Glomerular endothelial cell (primary cell): Measurements from ENCODE around the gene PPHLN1. TPM values are rescaled to one million over a fixed set of nuclear protein-coding genes. Genes with fewer than 3 reads are reported as not detected.

Experiments used
- DNase-seq: peaks from one replicate; pipeline ENCODE4 v3.0.0-alpha.2; 2011; ENCODE audit warnings: low read depth, low spot score; ENCODE audit errors: extremely low read depth
- total RNA-seq: library from RNA; depleted of rRNA; stranded (reverse); fragments of >200 nt; gene quantifications from 2 replicates; pipeline ENCODE4 v1.2.3, GENCODE V29; 2015

PPHLN1 gene
- total RNA-seq, 1 donor from 2014 or later, result 80.5 TPM

- no peak for DNase-seq
Measured at GRCh38 chr12:42428850-42429249, 102.9 kb downstream of the PPHLN1 start.

GRCh38 chr12:42432517-42433140 lies 106.7 kb downstream of the PPHLN1 start:
- DNase-seq, result no peak

GRCh38 chr12:42440608-42441007 lies 114.6 kb downstream of the PPHLN1 start:
- no peak for DNase-seq

- no peak for DNase-seq
Measured at GRCh38 chr12:42442311-42442759, 116.4 kb downstream of the PPHLN1 start.

GRCh38 chr12:42442888-42443287 lies 116.9 kb downstream of the PPHLN1 start:
- DNase-seq, result no peak

GRCh38 chr12:42444192-42444943 lies 118.4 kb downstream of the PPHLN1 start:
- no peak for DNase-seq

GRCh38 chr12:42445891-42446290 lies 119.9 kb downstream of the PPHLN1 start:
- no peak for DNase-seq

GRCh38 chr12:42446761-42447160 lies 120.8 kb downstream of the PPHLN1 start:
- no peak for DNase-seq

GRCh38 chr12:42447371-42447786 lies 121.4 kb downstream of the PPHLN1 start:
- DNase-seq, result no peak

GRCh38 chr12:42448841-42449240 lies 122.9 kb downstream of the PPHLN1 start:
- no peak for DNase-seq

- no peak for DNase-seq
Measured at GRCh38 chr12:42450248-42450647, 124.3 kb downstream of the PPHLN1 start.

GRCh38 chr12:42458575-42458974 lies 132.6 kb downstream of the PPHLN1 start:
- DNase-seq, result no peak

- DNase-seq, result no peak
Measured at GRCh38 chr12:42459336-42459847, 133.4 kb downstream of the PPHLN1 start.

GRCh38 chr12:42462486-42462885 lies 136.5 kb downstream of the PPHLN1 start:
- DNase-seq, result no peak

GRCh38 chr12:42463671-42464070 lies 137.7 kb downstream of the PPHLN1 start:
- no peak for DNase-seq

- DNase-seq, result no peak
Measured at GRCh38 chr12:42468341-42468821, 142.4 kb downstream of the PPHLN1 start.

GRCh38 chr12:42468921-42469320 lies 143.0 kb downstream of the PPHLN1 start:
- DNase-seq, result no peak

- no peak for DNase-seq
Measured at GRCh38 chr12:42469355-42470175, 143.6 kb downstream of the PPHLN1 start.

- no peak for DNase-seq
Measured at GRCh38 chr12:42472376-42472775, 146.4 kb downstream of the PPHLN1 start.

GRCh38 chr12:42473130-42473529 lies 147.2 kb downstream of the PPHLN1 start:
- no peak for DNase-seq

- no peak for DNase-seq
Measured at GRCh38 chr12:42473561-42473960, 147.6 kb downstream of the PPHLN1 start.
